GM18870 (cell line): ENCODE data around the gene THY1.
"Not testable (repeated sequence)": the region's sequence is repeated elsewhere in the genome, so short reads cannot be mapped to it uniquely, and the experiment has no call there.

Source experiments
- ATAC-seq: cut with Tn5 transposase; IDR thresholded peaks from one replicate; pipeline ENCODE4 v1.9.1; 2021; ENCODE audit warnings: moderate library complexity; ENCODE audit not compliant: unreplicated experiment

The THY1 gene

GRCh38 chr11:119422809-119423508, at the start of gene THY1:
Gene THY1 (minus strand): TSS chr11:119423172. CDS start chr11:119420905, 2,267 bp downstream.
- no peak for ATAC-seq

- no peak for ATAC-seq
Measured at GRCh38 chr11:119472186-119472855, 49.3 kb upstream of the THY1 start.

GRCh38 chr11:119471329-119471728, 48.4 kb upstream of the THY1 start:
- ATAC-seq: no peak

- no peak for ATAC-seq
Measured at GRCh38 chr11:119470317-119471291, 47.6 kb upstream of the THY1 start.

- no peak for ATAC-seq
Measured at GRCh38 chr11:119469506-119469905, 46.5 kb upstream of the THY1 start.

- ATAC-seq: no peak
Measured at GRCh38 chr11:119468511-119468910, 45.5 kb upstream of the THY1 start.

GRCh38 chr11:119461229-119461963, 38.4 kb upstream of the THY1 start:
- ATAC-seq: no peak

GRCh38 chr11:119460582-119460981, 37.6 kb upstream of the THY1 start:
- ATAC-seq: no peak

DNA sequence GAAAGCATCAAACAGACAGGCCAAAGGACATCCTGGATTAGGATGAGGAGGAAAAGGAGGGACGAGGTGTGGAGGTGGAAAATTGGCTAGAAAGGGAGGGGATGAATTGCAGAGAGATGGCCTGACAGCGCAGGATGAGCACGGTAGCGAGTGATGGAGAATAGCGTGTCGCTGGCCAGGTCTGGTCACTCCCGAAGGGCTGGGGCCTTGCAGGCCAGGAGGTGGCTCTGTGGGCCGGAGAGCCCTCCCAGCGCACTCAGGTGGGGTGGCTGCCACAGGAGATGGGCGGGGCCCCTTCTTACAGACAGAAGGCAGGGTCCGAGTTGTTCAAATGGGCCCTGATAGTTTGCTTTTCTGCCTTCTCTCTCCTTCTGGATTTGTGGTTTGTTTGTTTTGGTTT, 37.1 kb upstream of the THY1 start:
- no peak for ATAC-seq

DNA sequence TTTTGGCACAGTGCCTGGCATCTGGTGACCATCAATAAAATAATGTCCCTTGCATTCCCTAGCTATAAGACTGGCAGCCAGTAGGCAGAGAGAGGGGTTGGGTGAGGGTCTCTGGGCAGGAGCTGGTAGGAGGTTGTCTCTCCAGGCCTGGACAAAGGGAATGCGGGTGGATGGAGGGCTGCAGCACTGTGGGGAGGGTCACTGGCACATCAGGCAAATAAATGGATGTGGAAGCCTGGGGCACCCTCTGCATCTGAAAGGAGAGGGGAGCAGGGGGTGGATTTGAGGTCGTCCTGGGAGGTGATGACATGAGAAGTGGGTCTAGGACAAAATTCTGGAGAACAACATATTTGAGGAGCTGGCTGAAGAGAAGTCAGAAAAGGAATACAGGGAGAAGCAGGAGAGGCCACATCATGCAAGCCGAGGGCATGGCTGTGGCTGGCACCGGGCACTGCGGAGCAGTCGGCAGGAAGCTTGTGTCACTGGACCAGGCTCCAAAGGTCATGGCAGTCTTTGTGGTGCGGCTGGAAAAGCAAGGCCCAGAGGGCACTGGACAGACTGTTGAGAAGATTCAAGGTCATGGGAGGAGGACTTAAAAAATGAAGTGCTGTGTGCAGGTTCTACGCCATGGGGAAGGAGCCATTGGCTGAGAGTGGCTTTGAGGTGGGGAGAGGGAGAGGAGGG, 36.5 kb upstream of the THY1 start:
- no peak for ATAC-seq

GRCh38 chr11:119455708-119456107, 32.7 kb upstream of the THY1 start:
- not testable (repeated sequence) for ATAC-seq

GRCh38 chr11:119455241-119455640, 32.3 kb upstream of the THY1 start:
- ATAC-seq: not testable (repeated sequence)

DNA sequence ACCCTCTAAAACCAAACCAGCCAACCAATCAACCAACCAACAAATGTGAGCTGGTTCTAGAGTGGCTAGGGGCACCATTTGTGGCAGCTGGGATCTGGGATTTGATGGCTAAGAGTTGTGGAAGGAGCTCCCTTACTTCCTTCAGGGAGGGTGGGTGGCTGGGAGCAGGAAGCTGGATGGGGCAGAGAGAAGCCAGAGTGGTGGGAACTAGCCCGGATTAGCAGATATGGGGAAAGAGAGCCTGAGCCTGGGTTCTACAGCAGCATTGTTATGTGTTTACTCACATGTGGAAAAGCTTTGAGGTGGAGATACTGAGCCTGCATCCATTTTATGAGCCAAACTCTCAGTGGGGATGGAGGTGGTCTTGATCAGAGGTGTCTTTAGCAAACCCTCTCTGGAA, 30.9 kb upstream of the THY1 start:
- ATAC-seq: no peak

- no peak for ATAC-seq
Measured at GRCh38 chr11:119450590-119451326, 27.8 kb upstream of the THY1 start.

DNA sequence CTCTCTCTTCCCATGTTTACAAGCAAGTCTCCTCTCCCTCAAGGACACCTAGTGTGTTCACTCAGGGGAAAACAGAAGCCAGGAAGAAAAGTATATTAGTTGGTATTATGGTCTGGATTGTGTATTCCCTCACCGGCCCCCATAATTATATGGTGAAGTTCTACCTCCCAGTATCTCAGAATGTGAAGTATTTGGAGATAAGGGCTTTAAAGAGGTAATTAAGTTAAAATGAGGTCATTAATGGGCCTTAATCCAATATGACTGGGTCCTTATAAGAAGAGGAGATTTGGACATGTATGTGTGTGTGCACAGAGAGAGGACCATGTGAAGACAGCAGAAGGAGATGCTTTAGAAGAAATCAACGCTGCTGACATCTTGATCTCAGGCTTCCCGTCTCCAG, 26.5 kb upstream of the THY1 start:
- no peak for ATAC-seq

DNA sequence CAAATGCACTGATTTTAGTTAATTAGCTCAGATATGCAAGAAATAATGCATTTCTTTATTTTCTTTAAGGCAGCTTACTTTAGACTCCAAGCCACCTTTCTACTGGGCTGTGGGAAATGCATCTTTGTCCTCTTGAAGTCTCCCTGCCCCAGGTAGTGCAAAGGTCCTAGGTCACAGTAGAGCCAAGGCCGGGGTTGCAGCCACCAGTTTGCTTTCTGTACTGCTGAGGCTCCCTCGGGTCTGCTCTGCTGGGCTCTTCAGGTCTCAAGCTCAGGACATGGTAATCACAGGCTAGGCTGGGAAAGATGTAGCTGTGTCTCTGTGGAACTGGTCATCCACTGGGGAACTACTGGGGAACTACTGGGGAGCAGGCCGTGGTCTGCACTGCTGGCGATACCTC, 25.4 kb upstream of the THY1 start:
- no peak for ATAC-seq

DNA sequence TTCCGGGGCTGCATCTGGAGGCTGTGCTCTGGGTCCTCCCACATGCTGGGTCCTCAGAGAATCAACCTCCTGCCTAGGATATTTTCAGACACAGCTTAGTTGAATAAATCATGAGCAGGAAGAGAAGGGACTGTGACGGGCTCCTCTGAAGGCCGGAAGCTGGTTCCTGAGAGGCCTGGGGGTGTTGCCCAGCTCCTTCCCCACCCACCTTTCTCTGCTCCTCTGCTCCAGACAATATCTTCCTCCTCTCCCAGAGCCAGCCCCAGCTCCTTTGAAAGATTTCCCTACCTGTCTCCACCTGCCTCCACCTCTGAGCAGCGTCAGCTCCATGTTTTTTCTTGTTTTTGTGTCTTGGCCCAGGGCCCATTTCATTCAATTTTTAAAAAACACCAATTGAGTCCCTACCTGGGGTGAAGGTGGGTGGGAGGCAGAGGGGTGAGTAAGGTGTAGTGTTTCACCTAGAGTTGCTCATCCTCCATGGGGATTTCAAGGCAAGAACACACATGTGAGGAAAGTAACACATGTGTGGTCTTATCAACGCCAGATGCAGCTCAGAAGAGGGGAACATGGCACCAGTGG, 24.8 kb upstream of the THY1 start:
- no peak for ATAC-seq

DNA sequence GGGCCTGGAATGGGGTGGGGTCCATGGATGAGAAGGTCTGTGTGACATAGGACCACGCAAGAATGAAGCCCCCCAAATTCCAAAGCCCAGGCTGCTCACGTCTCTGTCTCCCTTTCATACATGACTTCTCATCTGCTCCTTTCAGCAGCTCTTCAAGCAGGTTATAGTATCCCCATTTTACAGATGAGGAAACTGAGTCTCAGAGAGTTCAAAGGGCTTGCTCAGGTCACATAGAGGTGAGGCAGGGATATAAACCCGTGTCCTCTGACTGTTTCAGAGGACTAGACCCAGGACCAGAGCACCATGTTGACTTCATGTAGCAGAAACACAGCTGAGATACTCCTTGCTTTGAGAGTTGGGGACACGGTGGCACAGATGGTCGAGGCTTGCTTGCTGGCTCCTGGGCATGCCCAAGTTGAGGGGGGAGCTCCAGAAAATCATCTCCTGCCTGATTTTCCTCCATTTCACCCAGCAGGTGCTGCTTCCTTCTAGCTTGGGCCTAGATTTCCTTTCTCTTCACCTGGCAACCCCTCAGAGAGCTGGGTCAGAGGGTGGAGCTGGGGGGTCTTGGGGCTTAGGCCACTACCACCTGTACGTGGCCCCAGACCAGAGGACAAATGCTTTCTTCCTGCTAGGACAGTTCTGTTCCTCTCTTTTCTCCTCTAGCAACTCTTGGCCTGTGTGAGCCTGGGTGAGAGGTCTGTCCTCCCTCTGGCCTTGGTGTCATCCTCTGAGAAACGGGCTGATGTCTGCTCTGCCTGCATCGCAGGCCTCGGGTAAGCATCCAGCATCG, 24.1 kb upstream of the THY1 start:
- no peak for ATAC-seq
